H9 (cell line): Measurements from ENCODE around the gene MERTK. TPM values are rescaled to one million over a fixed set of nuclear protein-coding genes. Genes with fewer than 3 reads are reported as not detected.
"Not testable (repeated sequence)": the region's sequence is repeated elsewhere in the genome, so short reads cannot be mapped to it uniquely, and the experiment has no call there.

Experiments
- DNase-seq: peaks from one replicate; pipeline ENCODE4 v3.0.0-alpha.2; 2017
- H2AFZ ChIP-seq: one replicate; pipeline ENCODE4 v1.6.1; 2013; ENCODE audit warnings: mild to moderate bottlenecking, low read length, control low read depth, moderate library complexity
- H2AK5ac ChIP-seq: 2 replicates; pipeline ENCODE4 v1.6.1; 2013; ENCODE audit warnings: low read length, control low read depth, mixed read lengths; ENCODE audit not compliant: insufficient read length
- H2BK120ac ChIP-seq: one replicate; pipeline ENCODE4 v1.6.1; 2013; ENCODE audit warnings: low read depth, mild to moderate bottlenecking, low read length, control low read depth, inconsistent platforms; ENCODE audit not compliant: poor library complexity, severe bottlenecking
- H2BK12ac ChIP-seq: 2 replicates; pipeline ENCODE4 v1.6.1; 2013; ENCODE audit warnings: low read length, control low read depth, mixed read lengths, low read depth; ENCODE audit not compliant: insufficient read length
- H2BK15ac ChIP-seq: 2 replicates; pipeline ENCODE4 v1.6.1; 2013; ENCODE audit warnings: low read depth, low read length, control low read depth
- H2BK20ac ChIP-seq: one replicate; pipeline ENCODE4 v1.6.1; 2013; ENCODE audit warnings: low read depth, mild to moderate bottlenecking, low read length, control low read depth, inconsistent platforms; ENCODE audit not compliant: poor library complexity, severe bottlenecking
- H2BK5ac ChIP-seq: 2 replicates; pipeline ENCODE4 v1.6.1; 2013; ENCODE audit warnings: low read length, control low read depth, mixed read lengths; ENCODE audit not compliant: insufficient read length
- H3K14ac ChIP-seq: 2 replicates; pipeline ENCODE4 v1.6.1; 2013; ENCODE audit warnings: low read length, control low read depth; ENCODE audit not compliant: insufficient read depth
- H3K18ac ChIP-seq: 2 replicates; pipeline ENCODE4 v1.6.1; 2013; ENCODE audit warnings: low read depth, mild to moderate bottlenecking, mixed read lengths, low read length, control low read depth; ENCODE audit not compliant: insufficient read length
- H3K23ac ChIP-seq: 2 replicates; pipeline ENCODE4 v1.6.1; 2013; ENCODE audit warnings: low read length, control low read depth, mixed read lengths, low read depth; ENCODE audit not compliant: insufficient read length
- H3K23me2 ChIP-seq: 2 replicates; pipeline ENCODE4 v1.6.1; 2013; ENCODE audit warnings: low read depth, mild to moderate bottlenecking, mixed read lengths, low read length, control low read depth; ENCODE audit not compliant: insufficient read length, poor library complexity, severe bottlenecking
- H3K27ac ChIP-seq: 2 replicates; pipeline ENCODE4 v1.5.1; 2013; ENCODE audit warnings: low read length, control low read depth, mixed read lengths, low read depth; ENCODE audit not compliant: insufficient read length
- H3K27me3 ChIP-seq: 2 replicates; pipeline ENCODE4 v1.6.1; 2013; ENCODE audit warnings: low read length, control low read depth, inconsistent platforms; ENCODE audit not compliant: insufficient read depth
- H3K4ac ChIP-seq: 2 replicates; pipeline ENCODE4 v1.6.1; 2013; ENCODE audit warnings: low read depth, mild to moderate bottlenecking, control low read depth, inconsistent platforms, low read length, moderate library complexity
- H3K4me1 ChIP-seq: 2 replicates; pipeline ENCODE4 v1.6.1; 2013; ENCODE audit warnings: low read length, control low read depth, inconsistent platforms; ENCODE audit not compliant: insufficient read depth
- H3K4me2 ChIP-seq: 2 replicates; pipeline ENCODE4 v1.6.1; 2013; ENCODE audit warnings: low read length, control low read depth, mixed read lengths; ENCODE audit not compliant: insufficient read length, insufficient read depth
- H3K56ac ChIP-seq: 2 replicates; pipeline ENCODE4 v1.6.1; 2013; ENCODE audit warnings: low read depth, mild to moderate bottlenecking, mixed read lengths, low read length, control low read depth; ENCODE audit not compliant: insufficient read length
- H3K79me1 ChIP-seq: 2 replicates; pipeline ENCODE4 v1.6.1; 2013; ENCODE audit warnings: low read depth, mild to moderate bottlenecking, moderate library complexity, low read length, control low read depth, inconsistent platforms; ENCODE audit not compliant: insufficient read depth, poor library complexity, severe bottlenecking
- H3K79me2 ChIP-seq: 2 replicates; pipeline ENCODE4 v1.6.1; 2013; ENCODE audit warnings: low read length, control low read depth, inconsistent platforms; ENCODE audit not compliant: insufficient read depth
- H3K9ac ChIP-seq: 2 replicates; pipeline ENCODE4 v1.6.1; 2013; ENCODE audit warnings: low read length, control low read depth, mixed read lengths; ENCODE audit not compliant: insufficient read length; ENCODE audit errors: extremely low read depth
- H3K9me3 ChIP-seq: one replicate; pipeline ENCODE4 v1.6.1; 2013; ENCODE audit warnings: low read depth, low read length, inconsistent platforms; ENCODE audit not compliant: control insufficient read depth
- H3T11ph ChIP-seq: one replicate; pipeline ENCODE4 v1.6.1; 2013; ENCODE audit warnings: mild to moderate bottlenecking, low read length, control low read depth, inconsistent platforms
- H4K20me1 ChIP-seq: one replicate; pipeline ENCODE4 v1.6.1; 2013; ENCODE audit not compliant: control insufficient read depth, insufficient read length, insufficient read depth
- H4K5ac ChIP-seq: 2 replicates; pipeline ENCODE4 v1.6.1; 2013; ENCODE audit warnings: low read depth, mild to moderate bottlenecking, mixed read lengths, low read length, control low read depth; ENCODE audit not compliant: insufficient read length
- H4K8ac ChIP-seq: replicated peaks from 2 replicates; pipeline ENCODE4 v1.6.1; 2013; ENCODE audit warnings: low read length, control low read depth, mixed read lengths, low read depth; ENCODE audit not compliant: insufficient read length
- H4K91ac ChIP-seq: 2 replicates; pipeline ENCODE4 v1.6.1; 2013; ENCODE audit warnings: low read depth, mild to moderate bottlenecking, moderate library complexity, mixed read lengths, low read length, control low read depth; ENCODE audit not compliant: insufficient read length
- H3K27ac Mint-ChIP-seq, 3 experiments: 2 replicates in 2 of 3; 3 replicates in 1 of 3; pipeline ENCODE4 v1.8.0; 2020 to 2021; ENCODE audit warnings: mixed read lengths in 3 of 3, mild to moderate bottlenecking in 1 of 3, moderate library complexity in 1 of 3
- H3K27me3 Mint-ChIP-seq: 2 replicates; pipeline ENCODE4 v1.8.0; 2021; ENCODE audit warnings: low read depth, mild to moderate bottlenecking, moderate library complexity, mixed read lengths
- H3K36me3 Mint-ChIP-seq, 3 experiments: 2 replicates in 2 of 3; 3 replicates in 1 of 3; pipeline ENCODE4 v1.8.0; 2020 to 2021; ENCODE audit warnings: low read depth in 3 of 3, mixed read lengths in 3 of 3; ENCODE audit not compliant: insufficient read depth in 1 of 3
- H3K4me1 Mint-ChIP-seq, 2 experiments: 2 replicates each; pipeline ENCODE4 v1.8.0; 2020; ENCODE audit warnings: mixed read lengths in 2 of 2
- H3K4me3 Mint-ChIP-seq, 2 experiments: 2 replicates in 1 of 2; 3 replicates in 1 of 2; pipeline ENCODE4 v1.8.0; 2020 to 2021; ENCODE audit warnings: mild to moderate bottlenecking in 2 of 2, mixed read lengths in 2 of 2, moderate library complexity in 1 of 2
- H3K9me3 Mint-ChIP-seq, 2 experiments: 2 replicates in 1 of 2; 3 replicates in 1 of 2; pipeline ENCODE4 v1.8.0; 2020; ENCODE audit warnings: mild to moderate bottlenecking in 2 of 2, mixed read lengths in 2 of 2, moderate library complexity in 1 of 2
- WGBS: extraction: QIAGEN DNeasy Blood & Tissue Kit; methylation state at CpG from one replicate; pipeline ENCODE4 v1.1.7; 2013; ENCODE audit warnings: missing lambda C conversion rate, low lambda C conversion rate, mixed read lengths; ENCODE audit not compliant: insufficient read length; ENCODE audit errors: extremely low coverage; 5-methylcytosine and 5-hydroxymethylcytosine counted together
- total RNA-seq: library from RNA; stranded (reverse); gene quantifications from 2 replicates; pipeline ENCODE4 v1.2.1, GENCODE V29; 2021

MERTK gene
- total RNA-seq, 1 experiment from 2014 or later = 4.8 TPM

GRCh38 chr2:111963508-111963907, 65.1 kb downstream of the MERTK start:
- H4K5ac ChIP-seq, H2BK12ac ChIP-seq, H3K79me2 ChIP-seq, H2BK120ac ChIP-seq, DNase-seq, H3K27ac Mint-ChIP-seq, H3K9me3 ChIP-seq, H3T11ph ChIP-seq, H3K27me3 ChIP-seq, H3K36me3 Mint-ChIP-seq, H2AK5ac ChIP-seq, H3K23me2 ChIP-seq, H3K9ac ChIP-seq, H3K9me3 Mint-ChIP-seq, H4K8ac ChIP-seq, H3K14ac ChIP-seq, H3K56ac ChIP-seq, H2AFZ ChIP-seq, H3K4ac ChIP-seq, H4K91ac ChIP-seq, H3K27me3 Mint-ChIP-seq, H2BK15ac ChIP-seq, H3K79me1 ChIP-seq, H3K4me1 ChIP-seq, H2BK20ac ChIP-seq, H3K23ac ChIP-seq, H4K20me1 ChIP-seq, H3K27ac ChIP-seq, H3K18ac ChIP-seq, H2BK5ac ChIP-seq, H3K4me3 Mint-ChIP-seq, H3K4me2 ChIP-seq: not testable (repeated sequence)
- H3K4me1 Mint-ChIP-seq = peaks cover 8 to 12% of the 10 kb centered on the region in 2 experiments
- no CpG with 5 or more reads among the region's 4 CpGs for WGBS
